ENCODE measurements around the gene GLIPR1.

DNA sequence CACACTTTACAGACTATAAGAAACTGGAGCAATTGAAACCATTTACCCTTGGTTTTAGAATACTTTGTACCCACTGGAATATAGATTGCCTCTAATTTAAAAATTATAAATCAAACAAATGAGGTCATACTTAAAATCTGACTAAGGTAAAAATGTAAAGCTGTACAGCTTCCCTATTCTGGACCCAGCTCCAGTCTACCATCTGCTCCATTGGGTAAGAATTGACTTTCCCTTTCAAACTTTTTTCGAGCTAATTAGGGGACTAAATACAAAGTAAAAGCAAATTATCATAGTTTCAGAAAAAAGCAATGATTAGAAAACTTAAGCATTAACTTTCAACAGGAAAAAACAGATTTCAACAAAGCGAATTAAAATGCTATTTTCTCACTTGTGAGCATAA lies 26.5 kb downstream of the GLIPR1 start:
- TF ChIP-seq CTCF (IDR thresholded peaks at IDR 0.05 in 2 of 3, conservative IDR thresholded peaks at IDR 0.05 in 1 of 3; ENCODE audit: control insufficient read depth in 2 of 3, extremely low read depth in 1 of 3, insufficient read depth in 1 of 3, low read depth in 3 of 3, low read length in 3 of 3) (no peak), POLR2AphosphoS5 (IDR thresholded peaks at IDR 0.05; ENCODE audit: low read length) (no peak)

Data from GM12878 (cell line).